GM12864 (cell line): ENCODE measurements around the gene ATF7.

Experiments
- DNase-seq: peaks from one replicate; pipeline ENCODE4 v3.0.0-alpha.2; 2011; ENCODE audit warnings: low read depth
- H3K4me3 ChIP-seq: 2 replicates; pipeline ENCODE4 v1.5.1; 2011; ENCODE audit warnings: mild to moderate bottlenecking, low read depth, low read length, control low read depth
- CTCF ChIP-seq: IDR thresholded peaks from 2 replicates; pipeline ENCODE4 v1.5.1; 2011; ENCODE audit warnings: low read depth, mild to moderate bottlenecking, moderate library complexity, low read length, control low read depth, inconsistent platforms; ENCODE audit errors: missing control alignments

The ATF7 gene

GRCh38 chr12:53459097-53459496 is 167.1 kb downstream of the ATF7 start:
- no peak for DNase-seq
- TF ChIP-seq CTCF: no peak
- H3K4me3 ChIP-seq: no peak overlapping the region
